ENCODE measurements around the gene NMT1. TPM values are rescaled to one million over a fixed set of nuclear protein-coding genes. Genes with fewer than 3 reads are reported as not detected.

The NMT1 gene
- total and polyA plus RNA-seq, 2 of the 13 experiments (the other 11 are each of a cell fraction or from before 2014, with no cell fraction given), result 75.7 to 142 TPM

DNA sequence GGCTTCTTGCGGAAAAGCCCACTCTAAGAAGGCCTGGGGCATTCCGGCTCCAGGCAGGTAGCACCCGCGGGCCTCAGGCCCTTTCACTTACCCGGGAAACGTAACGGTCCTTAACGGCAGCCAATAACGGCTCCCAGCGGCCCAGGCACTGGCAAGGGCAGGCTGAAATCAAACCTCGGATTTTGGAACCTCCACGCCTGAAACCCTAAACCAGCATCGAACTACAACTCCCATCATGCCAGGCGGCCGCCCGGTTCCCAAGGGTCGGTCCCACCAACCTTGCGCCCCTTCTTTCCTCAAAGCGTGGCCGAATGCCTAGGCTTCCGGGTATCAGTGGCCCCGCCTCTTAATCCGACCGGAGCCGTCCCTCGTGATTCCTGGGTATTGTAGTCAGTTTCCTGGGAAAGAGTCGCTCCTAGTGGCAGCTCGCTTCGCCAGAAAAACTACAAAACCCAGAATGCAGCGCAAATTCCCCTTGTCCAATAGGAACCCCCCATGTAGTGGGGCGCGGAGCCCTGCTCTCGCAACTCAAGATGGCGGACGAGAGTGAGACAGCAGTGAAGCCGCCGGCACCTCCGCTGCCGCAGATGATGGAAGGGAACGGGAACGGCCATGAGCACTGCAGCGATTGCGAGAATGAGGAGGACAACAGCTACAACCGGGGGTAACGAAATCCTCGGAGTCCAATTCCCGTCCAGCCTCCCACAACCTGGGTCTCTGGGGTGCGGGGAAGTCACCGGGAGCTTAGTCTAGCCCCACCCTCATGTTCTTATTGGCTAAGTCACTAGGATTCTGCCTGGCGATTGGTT, at the start of gene NMT1 (continued):
- TF ChIP-seq, protein P1, sequence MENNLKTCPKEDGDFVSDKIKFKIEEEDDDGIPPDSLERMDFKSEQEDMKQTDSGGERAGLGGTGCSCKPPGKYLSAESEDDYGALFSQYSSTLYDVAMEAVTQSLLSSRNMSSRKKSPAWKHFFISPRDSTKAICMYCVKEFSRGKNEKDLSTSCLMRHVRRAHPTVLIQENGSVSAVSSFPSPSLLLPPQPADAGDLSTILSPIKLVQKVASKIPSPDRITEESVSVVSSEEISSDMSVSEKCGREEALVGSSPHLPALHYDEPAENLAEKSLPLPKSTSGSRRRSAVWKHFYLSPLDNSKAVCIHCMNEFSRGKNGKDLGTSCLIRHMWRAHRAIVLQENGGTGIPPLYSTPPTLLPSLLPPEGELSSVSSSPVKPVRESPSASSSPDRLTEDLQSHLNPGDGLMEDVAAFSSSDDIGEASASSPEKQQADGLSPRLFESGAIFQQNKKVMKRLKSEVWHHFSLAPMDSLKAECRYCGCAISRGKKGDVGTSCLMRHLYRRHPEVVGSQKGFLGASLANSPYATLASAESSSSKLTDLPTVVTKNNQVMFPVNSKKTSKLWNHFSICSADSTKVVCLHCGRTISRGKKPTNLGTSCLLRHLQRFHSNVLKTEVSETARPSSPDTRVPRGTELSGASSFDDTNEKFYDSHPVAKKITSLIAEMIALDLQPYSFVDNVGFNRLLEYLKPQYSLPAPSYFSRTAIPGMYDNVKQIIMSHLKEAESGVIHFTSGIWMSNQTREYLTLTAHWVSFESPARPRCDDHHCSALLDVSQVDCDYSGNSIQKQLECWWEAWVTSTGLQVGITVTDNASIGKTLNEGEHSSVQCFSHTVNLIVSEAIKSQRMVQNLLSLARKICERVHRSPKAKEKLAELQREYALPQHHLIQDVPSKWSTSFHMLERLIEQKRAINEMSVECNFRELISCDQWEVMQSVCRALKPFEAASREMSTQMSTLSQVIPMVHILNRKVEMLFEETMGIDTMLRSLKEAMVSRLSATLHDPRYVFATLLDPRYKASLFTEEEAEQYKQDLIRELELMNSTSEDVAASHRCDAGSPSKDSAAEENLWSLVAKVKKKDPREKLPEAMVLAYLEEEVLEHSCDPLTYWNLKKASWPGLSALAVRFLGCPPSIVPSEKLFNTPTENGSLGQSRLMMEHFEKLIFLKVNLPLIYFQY (CRISPR knock-in tag; IDR thresholded peaks at IDR 0.05; ENCODE audit: borderline replicate concordance), result peak; percentile 59
- TF ChIP-seq ZNF790 (CRISPR knock-in tag; IDR thresholded peaks at IDR 0.05; ENCODE audit: borderline replicate concordance) (peak; percentile 32; the same call in 1 of the 2 replicates), CENPX (CRISPR knock-in tag; IDR thresholded peaks at IDR 0.05) (no peak), GPN1 (CRISPR knock-in tag; IDR thresholded peaks at IDR 0.05; ENCODE audit: borderline replicate concordance) (0 out of 2 replicates have a peak, but pooled peaks have one; percentile 56), SP5 (CRISPR knock-in tag; IDR thresholded peaks at IDR 0.05; ENCODE audit: borderline replicate concordance, low read depth) (peak; percentile 54; the same call in 1 of the 2 replicates), MAZ (IDR thresholded peaks at IDR 0.05; ENCODE audit: borderline replicate concordance, low read depth, low read length) (peak; percentile 76), MAZ (CRISPR knock-in tag; IDR thresholded peaks at IDR 0.05; ENCODE audit: low read depth) (peak; percentile 82), ZNF431 (CRISPR knock-in tag; IDR thresholded peaks at IDR 0.05; ENCODE audit: borderline replicate concordance, low read depth) (no peak; the same call in 1 of the 2 replicates), ZNF256 (CRISPR knock-in tag; conservative IDR thresholded peaks at IDR 0.05) (peak; percentile 83), NRL (CRISPR knock-in tag; IDR thresholded peaks at IDR 0.05; ENCODE audit: borderline replicate concordance) (peak; percentile 80), ELF1 (CRISPR knock-in tag; IDR thresholded peaks at IDR 0.05) (peak; percentile 99), ZFP36L1 (CRISPR knock-in tag; IDR thresholded peaks at IDR 0.05) (peak; percentile 95), ZNF761 (CRISPR knock-in tag; conservative IDR thresholded peaks at IDR 0.05) (peak; percentile 56; the same call in 1 of the 2 replicates)
- TF ChIP-seq, protein P2, sequence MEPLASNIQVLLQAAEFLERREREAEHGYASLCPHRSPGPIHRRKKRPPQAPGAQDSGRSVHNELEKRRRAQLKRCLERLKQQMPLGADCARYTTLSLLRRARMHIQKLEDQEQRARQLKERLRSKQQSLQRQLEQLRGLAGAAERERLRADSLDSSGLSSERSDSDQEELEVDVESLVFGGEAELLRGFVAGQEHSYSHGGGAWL (CRISPR knock-in tag; IDR thresholded peaks at IDR 0.05), result peak; percentile 69
- TF ChIP-seq, protein P3, sequence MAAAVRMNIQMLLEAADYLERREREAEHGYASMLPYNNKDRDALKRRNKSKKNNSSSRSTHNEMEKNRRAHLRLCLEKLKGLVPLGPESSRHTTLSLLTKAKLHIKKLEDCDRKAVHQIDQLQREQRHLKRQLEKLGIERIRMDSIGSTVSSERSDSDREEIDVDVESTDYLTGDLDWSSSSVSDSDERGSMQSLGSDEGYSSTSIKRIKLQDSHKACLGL (CRISPR knock-in tag; IDR thresholded peaks at IDR 0.05), result no peak
- TF ChIP-seq, protein P4, sequence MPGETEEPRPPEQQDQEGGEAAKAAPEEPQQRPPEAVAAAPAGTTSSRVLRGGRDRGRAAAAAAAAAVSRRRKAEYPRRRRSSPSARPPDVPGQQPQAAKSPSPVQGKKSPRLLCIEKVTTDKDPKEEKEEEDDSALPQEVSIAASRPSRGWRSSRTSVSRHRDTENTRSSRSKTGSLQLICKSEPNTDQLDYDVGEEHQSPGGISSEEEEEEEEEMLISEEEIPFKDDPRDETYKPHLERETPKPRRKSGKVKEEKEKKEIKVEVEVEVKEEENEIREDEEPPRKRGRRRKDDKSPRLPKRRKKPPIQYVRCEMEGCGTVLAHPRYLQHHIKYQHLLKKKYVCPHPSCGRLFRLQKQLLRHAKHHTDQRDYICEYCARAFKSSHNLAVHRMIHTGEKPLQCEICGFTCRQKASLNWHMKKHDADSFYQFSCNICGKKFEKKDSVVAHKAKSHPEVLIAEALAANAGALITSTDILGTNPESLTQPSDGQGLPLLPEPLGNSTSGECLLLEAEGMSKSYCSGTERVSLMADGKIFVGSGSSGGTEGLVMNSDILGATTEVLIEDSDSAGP (CRISPR knock-in tag; IDR thresholded peaks at IDR 0.05; ENCODE audit: borderline replicate concordance), result peak; percentile 88; the same call in 1 of the 2 replicates
- TF ChIP-seq, protein P5, sequence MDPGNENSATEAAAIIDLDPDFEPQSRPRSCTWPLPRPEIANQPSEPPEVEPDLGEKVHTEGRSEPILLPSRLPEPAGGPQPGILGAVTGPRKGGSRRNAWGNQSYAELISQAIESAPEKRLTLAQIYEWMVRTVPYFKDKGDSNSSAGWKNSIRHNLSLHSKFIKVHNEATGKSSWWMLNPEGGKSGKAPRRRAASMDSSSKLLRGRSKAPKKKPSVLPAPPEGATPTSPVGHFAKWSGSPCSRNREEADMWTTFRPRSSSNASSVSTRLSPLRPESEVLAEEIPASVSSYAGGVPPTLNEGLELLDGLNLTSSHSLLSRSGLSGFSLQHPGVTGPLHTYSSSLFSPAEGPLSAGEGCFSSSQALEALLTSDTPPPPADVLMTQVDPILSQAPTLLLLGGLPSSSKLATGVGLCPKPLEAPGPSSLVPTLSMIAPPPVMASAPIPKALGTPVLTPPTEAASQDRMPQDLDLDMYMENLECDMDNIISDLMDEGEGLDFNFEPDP (CRISPR knock-in tag; conservative IDR thresholded peaks at IDR 0.05), result no peak

All from HepG2 (cell line).